Measurements from ENCODE around the gene PTPN1. TPM values are rescaled to one million over a fixed set of nuclear protein-coding genes. Genes with fewer than 3 reads are reported as not detected.

The PTPN1 gene
- total RNA-seq, 3 donors from 2014 or later (not counting 1 experiment from before 2014, with no cell fraction given), result 52.9 to 64.5 (median 58.3) TPM

DNA sequence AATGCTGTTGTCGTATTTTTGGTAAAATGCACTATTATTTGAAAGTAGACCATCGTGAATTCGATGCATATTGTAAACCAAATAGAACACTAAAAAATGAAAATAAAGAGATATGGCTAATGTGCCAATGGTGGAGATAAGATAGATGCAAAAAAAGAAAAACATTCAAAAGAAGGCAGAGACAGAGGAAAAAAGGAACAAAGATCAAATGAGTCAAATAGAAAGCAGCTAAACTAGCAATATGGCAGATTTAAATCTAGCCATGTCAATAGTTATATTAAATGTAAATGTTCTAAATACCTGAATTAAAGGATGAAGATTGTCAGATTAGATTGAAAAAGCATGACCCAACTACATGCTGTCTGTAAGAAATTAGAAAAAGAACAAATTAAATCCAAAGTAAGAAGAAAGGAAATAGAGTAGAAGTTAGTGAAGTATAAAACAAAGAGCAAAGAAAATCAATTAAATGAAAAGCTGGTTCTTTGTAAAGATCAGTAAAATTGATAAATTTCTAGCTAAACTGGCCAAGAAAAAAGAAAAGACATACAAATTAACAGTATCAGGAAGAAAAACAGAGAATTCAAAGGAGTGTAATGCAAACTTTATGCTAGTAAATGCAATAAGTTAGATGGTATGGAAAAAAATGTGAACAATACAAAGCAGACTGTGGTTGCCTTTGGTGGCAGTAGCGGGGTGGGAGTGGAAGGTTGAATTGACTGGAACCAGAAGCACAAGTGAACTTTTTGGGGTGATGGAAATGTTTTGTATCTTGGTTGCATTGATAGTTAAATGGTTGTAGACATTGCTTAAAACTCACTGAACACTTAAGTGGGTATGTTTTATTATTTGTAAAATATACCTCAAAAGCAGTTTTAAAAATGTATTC lies 44.8 kb downstream of the PTPN1 start:
- no peak overlapping the region for H3K27ac ChIP-seq (ENCODE audit: low read length)
- no peak overlapping the region for H3K4me3 ChIP-seq (ENCODE audit: low read length)
- H3K36me3 ChIP-seq (ENCODE audit: control insufficient read depth, insufficient read depth, low read length), result no peaks in the 10 kb centered on the region
- H3K9me3 ChIP-seq (ENCODE audit: control insufficient read depth, insufficient read depth, low read length), result no peaks in the 10 kb centered on the region
- 92% methylated on average over 3 of the region's 4 CpGs for WGBS (ENCODE audit: insufficient coverage)
- Mint-ChIP-seq H3K27me3 (ENCODE audit: low read depth in 2 of 2) (no peaks in the 10 kb centered on the region), H3K27ac (no peak overlapping the region), H3K4me1 (peaks cover 12 to 21% of the 10 kb centered on the region in 2 donors), H3K9me3 (no peaks in the 10 kb centered on the region), H3K4me3 (no peak overlapping the region), H3K36me3 (no peaks in the 10 kb centered on the region)
- intact Hi-C loops (cut with micrococcal nuclease), result loop anchor here (5.0 kb wide), 1 partner anchor 38 kb away; no protein-coding TSS in a partner anchor
- H3K4me1 ChIP-seq (ENCODE audit: control insufficient read depth, insufficient read depth, low read length), result peaks cover 2% of the 10 kb centered on the region
- no peak for DNase-seq
- H3K27me3 ChIP-seq (ENCODE audit: control insufficient read depth, insufficient read depth, low read length), result no peaks in the 10 kb centered on the region
- TF ChIP-seq CTCF (IDR thresholded peaks at IDR 0.05), result no peak
- no peak for ATAC-seq

DNA sequence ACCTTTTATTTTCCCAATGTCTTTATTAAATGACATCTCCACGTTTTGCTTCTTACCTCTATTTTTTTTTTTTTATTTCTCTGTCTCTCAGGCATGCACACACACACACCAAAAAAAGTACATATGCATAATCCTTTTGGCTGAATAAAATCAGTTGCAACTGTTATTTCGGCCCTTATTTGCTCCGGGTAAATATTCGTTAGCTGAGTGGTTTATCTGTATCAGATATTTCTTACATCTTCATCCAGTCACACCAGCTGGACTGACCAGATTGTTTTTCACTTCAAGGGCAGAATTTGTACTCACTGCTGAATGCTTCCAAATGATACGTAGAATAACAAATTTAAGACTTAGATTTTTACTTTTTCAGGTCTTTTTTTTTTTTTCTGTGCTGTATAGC lies 45.5 kb downstream of the PTPN1 start:
- ATAC-seq (no peak), DNase-seq (no peak)
- Histone ChIP-seq H3K9me3 (ENCODE audit: control insufficient read depth, insufficient read depth, low read length) (no peaks in the 10 kb centered on the region), H3K27me3 (ENCODE audit: control insufficient read depth, insufficient read depth, low read length) (no peaks in the 10 kb centered on the region), H3K4me3 (ENCODE audit: low read length) (no peak overlapping the region), H3K36me3 (ENCODE audit: control insufficient read depth, insufficient read depth, low read length) (no peaks in the 10 kb centered on the region), H3K27ac (ENCODE audit: low read length) (no peak overlapping the region), H3K4me1 (ENCODE audit: control insufficient read depth, insufficient read depth, low read length) (peaks cover 2% of the 10 kb centered on the region)
- Mint-ChIP-seq H3K27me3 (ENCODE audit: low read depth in 2 of 2) (no peaks in the 10 kb centered on the region), H3K4me1 (peaks cover 13 to 20% of the 10 kb centered on the region in 2 donors), H3K4me3 (no peak overlapping the region), H3K27ac (no peak overlapping the region), H3K9me3 (no peaks in the 10 kb centered on the region), H3K36me3 (no peaks in the 10 kb centered on the region)
- TF ChIP-seq CTCF (IDR thresholded peaks at IDR 0.05), result no peak
- 90% methylated on average over 5 of the region's 5 CpGs for WGBS (ENCODE audit: insufficient coverage)
- intact Hi-C loops (cut with micrococcal nuclease), result no loop called here

DNA sequence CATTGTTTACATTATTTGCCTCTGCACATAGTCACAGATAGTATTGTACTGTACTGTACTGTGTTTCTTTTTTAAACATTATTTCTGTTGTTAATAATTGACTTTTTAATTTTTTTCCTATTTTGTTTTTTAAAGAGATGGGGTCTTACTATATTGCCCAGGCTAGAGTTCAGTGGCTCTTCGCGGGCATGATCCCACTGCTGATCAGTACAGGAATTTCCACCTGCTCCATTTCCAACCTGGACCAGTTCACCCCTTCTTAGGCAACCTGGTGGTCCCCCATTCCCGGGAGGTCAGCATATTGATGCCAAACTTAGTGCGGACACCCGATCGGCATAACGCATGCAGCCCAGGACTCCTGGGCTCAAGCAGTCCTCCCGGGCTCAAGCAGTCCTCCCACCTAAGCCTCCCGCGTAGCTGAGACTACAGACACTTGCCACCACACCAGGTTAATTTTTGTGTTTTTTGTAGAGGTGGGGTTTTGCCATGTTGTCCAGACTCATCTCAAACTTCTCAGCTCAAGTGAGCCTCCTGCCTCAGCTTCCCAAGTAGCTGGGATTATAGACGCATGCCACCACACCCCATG lies 47.5 kb downstream of the PTPN1 start:
- DNase-seq (no peak), ATAC-seq (no peak)
- H3K27ac ChIP-seq (ENCODE audit: low read length), result no peak overlapping the region
- no peaks in the 10 kb centered on the region for H3K9me3 Mint-ChIP-seq
- H3K36me3 ChIP-seq (ENCODE audit: control insufficient read depth, insufficient read depth, low read length), result peaks cover 16% of the 10 kb centered on the region
- H3K9me3 ChIP-seq (ENCODE audit: control insufficient read depth, insufficient read depth, low read length), result no peaks in the 10 kb centered on the region
- no peak overlapping the region for H3K27ac Mint-ChIP-seq
- no peak overlapping the region for H3K4me3 ChIP-seq (ENCODE audit: low read length)
- 97% methylated on average over 11 of the region's 11 CpGs for WGBS (ENCODE audit: insufficient coverage)
- H3K27me3 ChIP-seq (ENCODE audit: control insufficient read depth, insufficient read depth, low read length), result no peaks in the 10 kb centered on the region
- TF ChIP-seq CTCF (IDR thresholded peaks at IDR 0.05), result no peak
- no peaks in the 10 kb centered on the region for H3K27me3 Mint-ChIP-seq (ENCODE audit: low read depth in 2 of 2)
- H3K36me3 Mint-ChIP-seq, result no peaks in the 10 kb centered on the region
- H3K4me3 Mint-ChIP-seq, result no peak overlapping the region
- peaks cover 21 to 26% of the 10 kb centered on the region in 2 donors for H3K4me1 Mint-ChIP-seq
- no peaks in the 10 kb centered on the region for H3K4me1 ChIP-seq (ENCODE audit: control insufficient read depth, insufficient read depth, low read length)
- intact Hi-C loops (cut with micrococcal nuclease), result no loop called here

Measured in natural killer cell (primary cell).